ENCODE measurements around the gene SLC25A19. TPM values are rescaled to one million over a fixed set of nuclear protein-coding genes. Genes with fewer than 3 reads are reported as not detected.

The SLC25A19 gene
- total RNA-seq, 1 experiment from 2014 or later: 29.8 TPM

DNA sequence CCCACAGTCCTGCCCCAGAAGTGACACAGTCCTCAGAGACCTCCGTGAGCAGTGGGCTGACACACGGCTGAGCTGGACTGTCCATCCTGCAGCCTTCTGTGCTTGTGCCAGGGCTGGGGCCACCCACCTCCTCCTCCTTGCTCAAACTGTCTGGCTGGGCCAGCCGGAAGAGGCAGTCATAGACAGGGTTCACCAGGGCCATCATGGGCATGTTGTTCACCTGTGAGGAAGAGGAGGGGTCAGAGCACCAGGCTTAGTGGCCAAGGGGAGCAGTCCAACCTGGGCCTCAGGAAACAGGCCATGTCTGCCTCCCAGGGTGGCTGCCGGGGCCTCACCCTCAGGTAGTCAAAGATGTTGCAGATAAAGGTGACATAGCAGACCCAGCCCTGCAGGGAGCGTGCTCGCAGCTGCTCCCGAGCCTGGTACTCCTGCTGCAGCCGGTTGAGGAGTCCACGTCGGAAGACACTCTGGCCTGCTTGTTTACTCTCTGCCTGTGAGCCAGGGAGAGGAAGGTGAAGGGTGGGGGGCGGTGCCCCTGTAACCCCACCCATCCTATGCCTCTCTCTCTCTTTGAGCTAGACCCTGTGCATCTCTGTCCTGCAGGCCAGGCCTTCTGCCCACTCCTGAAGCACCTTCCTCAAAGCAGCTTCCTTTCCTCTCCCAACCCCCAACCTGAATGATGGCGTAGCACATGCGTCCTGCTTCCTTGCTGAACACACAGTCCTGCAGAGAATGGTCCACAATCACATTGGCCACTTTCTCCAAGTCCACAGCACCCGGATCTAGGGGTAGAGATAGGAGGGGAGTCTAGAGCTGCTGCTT is 21.6 kb downstream of the SLC25A19 start:
- intact Hi-C loops (cut with micrococcal nuclease; ENCODE audit: unreplicated experiment): no loop called here
- peaks cover 55% of the 10 kb centered on the region for H3K36me3 Mint-ChIP-seq (ENCODE audit: insufficient read depth, unreplicated experiment)
- H3K9me3 Mint-ChIP-seq (ENCODE audit: unreplicated experiment): no peaks in the 10 kb centered on the region
- DNase-seq: peak; percentile 53 to 72
- H3K4me3 ChIP-seq (ENCODE audit: low read depth, low read length): no peak overlapping the region
- TF ChIP-seq, protein P1, sequence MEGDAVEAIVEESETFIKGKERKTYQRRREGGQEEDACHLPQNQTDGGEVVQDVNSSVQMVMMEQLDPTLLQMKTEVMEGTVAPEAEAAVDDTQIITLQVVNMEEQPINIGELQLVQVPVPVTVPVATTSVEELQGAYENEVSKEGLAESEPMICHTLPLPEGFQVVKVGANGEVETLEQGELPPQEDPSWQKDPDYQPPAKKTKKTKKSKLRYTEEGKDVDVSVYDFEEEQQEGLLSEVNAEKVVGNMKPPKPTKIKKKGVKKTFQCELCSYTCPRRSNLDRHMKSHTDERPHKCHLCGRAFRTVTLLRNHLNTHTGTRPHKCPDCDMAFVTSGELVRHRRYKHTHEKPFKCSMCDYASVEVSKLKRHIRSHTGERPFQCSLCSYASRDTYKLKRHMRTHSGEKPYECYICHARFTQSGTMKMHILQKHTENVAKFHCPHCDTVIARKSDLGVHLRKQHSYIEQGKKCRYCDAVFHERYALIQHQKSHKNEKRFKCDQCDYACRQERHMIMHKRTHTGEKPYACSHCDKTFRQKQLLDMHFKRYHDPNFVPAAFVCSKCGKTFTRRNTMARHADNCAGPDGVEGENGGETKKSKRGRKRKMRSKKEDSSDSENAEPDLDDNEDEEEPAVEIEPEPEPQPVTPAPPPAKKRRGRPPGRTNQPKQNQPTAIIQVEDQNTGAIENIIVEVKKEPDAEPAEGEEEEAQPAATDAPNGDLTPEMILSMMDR (IDR thresholded peaks at IDR 0.05; ENCODE audit: insufficient read depth in 1 of 2, low read depth in 1 of 2, low read length in 1 of 2, severe bottlenecking in 1 of 2, unreplicated experiment in 1 of 2): peak in 1 of 2 experiments; percentile 36
- no peak overlapping the region for H3K4me3 Mint-ChIP-seq (ENCODE audit: unreplicated experiment)
- CTCF ChIA-PET: interaction anchor here (1.2 kb wide), 1 partner anchor 28 kb away, joined by 4 read pairs; no protein-coding TSS in a partner anchor
- no peak overlapping the region for H3K27ac Mint-ChIP-seq (ENCODE audit: unreplicated experiment)
- POLR2A ChIA-PET: interaction anchor here (0.7 to 0.9 kb wide), 2 partner anchors 127 to 437 kb away, joined by 5 to 6 read pairs; no protein-coding TSS in a partner anchor
- peaks cover 10% of the 10 kb centered on the region for H3K36me3 ChIP-seq (ENCODE audit: control insufficient read depth, insufficient read depth, low read length)
- H3K4me1 ChIP-seq: peaks cover 14% of the 10 kb centered on the region; the same call in 1 of the 2 replicates
- H3K4me1 Mint-ChIP-seq (ENCODE audit: low read depth, unreplicated experiment): peaks cover 15% of the 10 kb centered on the region
- no peaks in the 10 kb centered on the region for H3K27me3 Mint-ChIP-seq (ENCODE audit: insufficient read depth, unreplicated experiment)
- no peaks in the 10 kb centered on the region for H3K9me3 ChIP-seq
- no TSS peak for BruUV-seq (replicated peaks)
- no peaks in the 10 kb centered on the region for H3K27me3 ChIP-seq (replicated peaks; ENCODE audit: control insufficient read depth, insufficient read depth, low read length)

DNA sequence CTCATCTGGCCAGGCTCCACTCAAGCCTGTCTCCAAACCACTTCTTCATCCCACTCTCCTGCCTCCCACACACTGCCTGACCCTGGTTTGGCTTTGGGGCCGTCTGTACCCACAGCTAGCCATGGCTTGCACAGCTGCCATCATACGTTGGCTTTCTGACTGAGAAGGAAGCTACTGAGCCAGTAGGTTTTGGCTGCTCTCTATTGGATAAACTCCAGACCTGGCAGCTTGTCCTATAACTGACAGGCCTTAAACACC is 22.2 kb downstream of the SLC25A19 start:
- Histone ChIP-seq H3K9me3 (no peaks in the 10 kb centered on the region), H3K36me3 (ENCODE audit: control insufficient read depth, insufficient read depth, low read length) (peaks cover 10% of the 10 kb centered on the region), H3K27me3 (replicated peaks; ENCODE audit: control insufficient read depth, insufficient read depth, low read length) (no peaks in the 10 kb centered on the region), H3K4me3 (ENCODE audit: low read depth, low read length) (no peak overlapping the region), H3K4me1 (peaks cover 10% of the 10 kb centered on the region; the same call in 1 of the 2 replicates)
- intact Hi-C loops (cut with micrococcal nuclease; ENCODE audit: unreplicated experiment): no loop called here
- CTCF ChIA-PET: interaction anchor here (0.6 to 1.2 kb wide), 2 partner anchors 27 to 63 kb away, joined by 4 to 5 read pairs; no protein-coding TSS in a partner anchor
- POLR2A ChIA-PET: no interaction called here
- no TSS peak for BruUV-seq (replicated peaks)
- no peaks in the 10 kb centered on the region for H3K27me3 Mint-ChIP-seq (ENCODE audit: insufficient read depth, unreplicated experiment)
- H3K9me3 Mint-ChIP-seq (ENCODE audit: unreplicated experiment): no peaks in the 10 kb centered on the region
- DNase-seq: no peak
- peaks cover 15% of the 10 kb centered on the region for H3K4me1 Mint-ChIP-seq (ENCODE audit: low read depth, unreplicated experiment)
- no peak overlapping the region for H3K27ac Mint-ChIP-seq (ENCODE audit: unreplicated experiment)
- H3K4me3 Mint-ChIP-seq (ENCODE audit: unreplicated experiment): no peak overlapping the region
- H3K36me3 Mint-ChIP-seq (ENCODE audit: insufficient read depth, unreplicated experiment): peaks cover 55% of the 10 kb centered on the region
- TF ChIP-seq, protein P1 (IDR thresholded peaks at IDR 0.05; ENCODE audit: insufficient read depth in 1 of 2, low read depth in 1 of 2, low read length in 1 of 2, severe bottlenecking in 1 of 2, unreplicated experiment in 1 of 2): no peak

DNA sequence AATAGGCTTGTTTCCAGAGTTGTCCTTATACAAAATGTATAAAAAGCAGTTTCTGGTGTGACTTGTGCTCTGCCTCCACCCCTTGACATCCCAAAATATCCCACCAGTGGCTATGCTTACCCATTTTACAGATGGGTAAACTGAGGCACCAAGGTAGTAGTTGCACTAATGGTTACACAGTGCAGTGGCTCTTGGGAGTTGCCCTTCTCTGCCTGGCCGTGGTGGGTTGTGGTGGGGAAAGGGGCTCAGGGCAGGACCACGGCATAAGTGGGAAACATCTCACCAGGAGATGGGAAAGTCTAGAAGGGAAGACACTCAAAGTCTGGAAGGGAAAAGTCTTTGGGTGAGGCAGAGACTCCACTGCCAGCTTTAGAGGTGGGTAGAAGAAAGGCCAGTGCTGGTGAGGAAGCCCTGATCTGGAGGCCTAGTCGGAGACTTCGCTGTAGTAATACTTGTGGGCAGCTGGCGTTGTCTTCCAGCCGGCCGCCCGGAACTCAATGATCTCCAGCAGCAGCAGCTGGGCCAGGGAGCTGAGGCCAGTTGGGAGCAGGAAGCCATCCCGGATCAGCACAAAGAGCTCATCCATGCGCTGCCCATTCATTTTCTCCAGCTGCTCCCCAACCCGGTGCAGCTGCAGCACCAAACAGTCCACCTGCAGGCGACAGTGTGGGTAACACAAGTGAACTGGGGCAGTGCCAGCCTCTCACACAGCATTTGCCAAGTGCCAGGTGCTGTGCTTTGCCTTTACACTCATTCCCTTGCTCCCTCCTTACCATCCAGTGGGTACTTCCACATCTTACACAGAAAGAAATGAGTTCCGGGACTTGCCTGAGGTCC is 22.7 kb downstream of the SLC25A19 start:
- no peak overlapping the region for H3K4me3 ChIP-seq (ENCODE audit: low read depth, low read length)
- no peak overlapping the region for H3K27ac Mint-ChIP-seq (ENCODE audit: unreplicated experiment)
- no peaks in the 10 kb centered on the region for H3K27me3 Mint-ChIP-seq (ENCODE audit: insufficient read depth, unreplicated experiment)
- ChIA-PET POLR2A (no interaction called here), CTCF (interaction anchor here (0.6 kb wide), 1 partner anchor 63 kb away, joined by 5 read pairs; no protein-coding TSS in a partner anchor)
- H3K9me3 ChIP-seq: no peaks in the 10 kb centered on the region
- H3K27me3 ChIP-seq (replicated peaks; ENCODE audit: control insufficient read depth, insufficient read depth, low read length): no peaks in the 10 kb centered on the region
- intact Hi-C loops (cut with micrococcal nuclease; ENCODE audit: unreplicated experiment): no loop called here
- peaks cover 10% of the 10 kb centered on the region for H3K36me3 ChIP-seq (ENCODE audit: control insufficient read depth, insufficient read depth, low read length)
- no peak for DNase-seq
- TF ChIP-seq, protein P1 (IDR thresholded peaks at IDR 0.05; ENCODE audit: insufficient read depth in 1 of 2, low read depth in 1 of 2, low read length in 1 of 2, severe bottlenecking in 1 of 2, unreplicated experiment in 1 of 2): no peak
- H3K4me1 Mint-ChIP-seq (ENCODE audit: low read depth, unreplicated experiment): peaks cover 15% of the 10 kb centered on the region
- no peak overlapping the region for H3K4me3 Mint-ChIP-seq (ENCODE audit: unreplicated experiment)
- H3K36me3 Mint-ChIP-seq (ENCODE audit: insufficient read depth, unreplicated experiment): peaks cover 58% of the 10 kb centered on the region
- H3K4me1 ChIP-seq: 0 out of 2 replicates have a peak, but pooled peaks cover 9% of the 10 kb centered on the region
- H3K9me3 Mint-ChIP-seq (ENCODE audit: unreplicated experiment): no peaks in the 10 kb centered on the region
- BruUV-seq (replicated peaks): no TSS peak
